ENCODE results near the gene EFNA2.

EFNA2 gene

DNA sequence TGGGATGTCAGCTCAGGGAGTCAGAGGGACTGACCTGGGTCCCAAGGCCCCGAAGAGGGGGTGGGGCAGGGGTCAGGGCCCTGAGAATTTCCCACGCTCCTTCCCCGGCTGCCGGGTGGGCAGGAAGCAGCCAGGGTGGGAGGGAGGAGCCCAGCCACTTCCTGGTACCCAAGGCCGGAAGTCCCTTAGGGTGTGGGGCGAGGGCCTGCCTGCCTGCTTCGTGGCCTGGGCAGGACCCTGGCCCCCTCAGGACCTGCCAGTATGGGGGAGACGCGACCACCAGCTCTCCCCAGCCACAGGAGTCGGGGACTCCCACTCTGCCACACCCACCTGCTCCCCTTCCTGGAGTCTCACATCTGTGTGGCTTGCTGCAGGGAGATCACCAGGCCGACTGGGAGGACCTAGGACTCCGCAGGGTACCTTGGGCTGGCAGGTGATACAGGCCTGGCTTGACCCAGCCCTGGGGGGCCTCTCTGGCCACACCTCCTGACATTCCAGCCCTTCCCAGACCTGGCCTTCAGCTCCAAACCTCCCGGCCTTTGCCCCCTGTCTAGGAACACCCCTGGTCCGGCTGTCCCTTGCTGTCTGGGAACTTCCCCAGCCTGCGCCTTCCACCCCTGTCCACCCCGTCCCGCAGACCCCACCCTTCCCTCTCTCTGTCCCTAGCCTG is 26.3 kb upstream of the EFNA2 start:
- H3K36me3 ChIP-seq (ENCODE audit: control insufficient read depth, insufficient read depth, low read length) = peaks cover 26% of the 10 kb centered on the region
- peak overlapping the region; percentile 69 for H3K4me3 ChIP-seq (replicated peaks; ENCODE audit: low read depth, low read length)
- no peak for TF ChIP-seq CTCF (IDR thresholded peaks at IDR 0.05; ENCODE audit: insufficient read depth, low read length, poor library complexity, severe bottlenecking)
- no peaks in the 10 kb centered on the region for H3K27me3 ChIP-seq (replicated peaks; ENCODE audit: control insufficient read depth, insufficient read depth, low read length)
- DNase-seq (ENCODE audit: extremely low read depth, insufficient read length) = peak; percentile 87

DNA sequence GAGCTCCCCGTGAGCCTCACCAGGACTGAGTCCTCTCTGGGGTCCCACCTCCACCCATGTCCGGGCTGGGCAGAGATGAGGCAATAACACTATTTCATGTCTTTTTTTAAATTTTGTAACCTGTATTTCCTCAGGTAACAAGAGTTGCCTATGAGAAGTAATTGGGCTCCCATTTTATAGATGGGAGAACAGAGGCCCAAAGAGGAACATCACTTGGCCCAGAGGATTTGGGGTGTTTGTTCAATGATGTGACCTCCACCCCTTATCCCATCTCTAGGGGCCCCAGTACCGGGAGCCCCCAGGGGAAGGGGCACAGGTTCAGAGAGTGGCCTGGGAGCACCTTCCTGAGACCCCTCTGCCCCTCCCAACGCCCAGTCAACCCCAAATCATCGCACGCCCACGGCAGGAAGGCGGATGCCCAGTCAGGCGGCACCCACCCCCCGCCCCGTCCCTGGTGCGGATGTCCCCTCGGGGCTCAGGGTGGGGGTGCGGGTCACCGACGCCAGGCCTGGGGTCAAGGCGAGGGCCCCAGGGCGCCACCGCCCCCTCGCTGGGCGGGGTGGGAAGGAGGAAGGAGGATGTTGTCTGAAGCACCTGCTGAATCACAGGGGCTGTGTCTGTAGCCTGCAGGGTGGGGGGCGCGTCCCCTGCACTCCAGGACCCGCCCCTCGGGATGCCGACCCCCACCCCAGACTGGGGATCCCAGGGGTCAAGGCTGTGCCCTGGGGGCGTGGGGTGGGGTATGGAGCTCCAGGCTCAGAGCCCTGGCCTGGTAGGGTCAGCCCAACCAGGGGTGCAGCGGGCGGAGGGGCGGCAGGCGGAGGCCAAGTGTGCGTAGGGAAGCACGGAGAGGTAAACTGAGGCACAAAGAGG is 25.6 kb upstream of the EFNA2 start:
- TF ChIP-seq CTCF (IDR thresholded peaks at IDR 0.05; ENCODE audit: insufficient read depth, low read length, poor library complexity, severe bottlenecking) = no peak
- Histone ChIP-seq H3K36me3 (ENCODE audit: control insufficient read depth, insufficient read depth, low read length) (peaks cover 19% of the 10 kb centered on the region), H3K4me3 (replicated peaks; ENCODE audit: low read depth, low read length) (peak overlapping the region; percentile 69), H3K27me3 (replicated peaks; ENCODE audit: control insufficient read depth, insufficient read depth, low read length) (no peaks in the 10 kb centered on the region)
- peak; percentile 79 for DNase-seq (ENCODE audit: extremely low read depth, insufficient read length)

DNA sequence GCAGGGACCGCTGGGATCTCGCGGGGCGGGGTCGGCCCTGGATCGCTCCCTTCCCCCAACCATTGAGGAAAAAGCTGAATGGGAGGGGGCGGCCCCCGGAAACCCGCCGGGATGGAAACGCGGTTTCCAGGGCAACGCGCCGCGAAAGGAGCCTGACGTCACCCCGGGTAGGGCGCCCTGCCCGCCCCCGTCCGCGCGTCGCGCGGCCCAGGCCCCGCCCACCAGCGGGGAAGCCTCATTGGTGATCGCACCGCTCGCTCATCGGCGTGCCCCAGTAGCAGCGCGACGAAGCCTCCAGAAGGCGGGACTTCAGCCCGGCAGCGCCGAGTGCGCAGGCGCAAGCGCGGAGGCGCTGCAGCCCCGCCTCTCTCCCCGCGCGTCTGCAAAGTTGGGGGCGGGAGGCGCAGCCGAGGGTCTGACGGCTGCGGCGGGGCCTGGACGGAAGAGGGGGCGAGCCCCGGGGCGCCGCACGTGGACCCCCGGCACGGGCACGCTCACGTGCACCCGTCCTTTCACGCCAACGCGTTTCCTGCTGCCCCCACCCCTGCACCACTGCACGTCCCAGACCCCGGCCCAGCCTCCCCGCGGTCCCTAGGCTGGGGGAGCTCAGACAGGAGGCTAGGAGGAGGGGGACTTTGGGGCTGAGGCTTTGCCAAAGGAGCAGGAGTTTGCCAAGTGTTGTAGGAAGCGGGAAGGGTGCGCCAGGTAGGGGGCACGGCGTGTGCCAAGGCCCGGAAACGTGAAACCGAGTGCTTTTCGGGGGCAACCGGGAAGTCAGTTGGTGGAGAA is 24.7 kb upstream of the EFNA2 start:
- Histone ChIP-seq H3K27me3 (replicated peaks; ENCODE audit: control insufficient read depth, insufficient read depth, low read length) (no peaks in the 10 kb centered on the region), H3K36me3 (ENCODE audit: control insufficient read depth, insufficient read depth, low read length) (peaks cover 10% of the 10 kb centered on the region), H3K4me3 (replicated peaks; ENCODE audit: low read depth, low read length) (peak overlapping the region; percentile 81)
- no peak for TF ChIP-seq CTCF (IDR thresholded peaks at IDR 0.05; ENCODE audit: insufficient read depth, low read length, poor library complexity, severe bottlenecking)
- peak; percentile 99 for DNase-seq (ENCODE audit: extremely low read depth, insufficient read length)

DNA sequence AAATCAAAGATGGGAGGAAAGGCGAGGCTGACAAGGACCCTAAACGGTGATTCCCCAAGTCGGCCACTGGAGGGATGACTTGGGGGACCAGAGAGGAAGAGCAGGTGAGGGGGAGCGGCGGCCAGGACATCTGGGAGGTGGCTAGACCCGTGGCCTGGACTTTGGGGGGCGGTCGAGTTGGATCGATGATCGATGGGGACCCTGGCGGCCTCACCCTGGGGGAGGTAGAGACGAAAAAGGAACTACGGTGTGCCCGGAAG is 24.2 kb upstream of the EFNA2 start:
- TF ChIP-seq CTCF (IDR thresholded peaks at IDR 0.05; ENCODE audit: insufficient read depth, low read length, poor library complexity, severe bottlenecking) = peak; percentile 19
- no peaks in the 10 kb centered on the region for H3K27me3 ChIP-seq (replicated peaks; ENCODE audit: control insufficient read depth, insufficient read depth, low read length)
- peaks cover 9% of the 10 kb centered on the region for H3K36me3 ChIP-seq (ENCODE audit: control insufficient read depth, insufficient read depth, low read length)
- DNase-seq (ENCODE audit: extremely low read depth, insufficient read length) = peak; percentile 63
- H3K4me3 ChIP-seq (replicated peaks; ENCODE audit: low read depth, low read length) = peak overlapping the region; percentile 81

- DNase-seq (ENCODE audit: extremely low read depth, insufficient read length) = no peak
- Histone ChIP-seq H3K27me3 (replicated peaks; ENCODE audit: control insufficient read depth, insufficient read depth, low read length) (no peaks in the 10 kb centered on the region; the same call in 1 of the 2 replicates), H3K36me3 (ENCODE audit: control insufficient read depth, insufficient read depth, low read length) (peaks cover 3% of the 10 kb centered on the region; the same call in 1 of the 2 replicates), H3K4me3 (replicated peaks; ENCODE audit: low read depth, low read length) (peak overlapping the region; percentile 81)
- TF ChIP-seq CTCF (IDR thresholded peaks at IDR 0.05; ENCODE audit: insufficient read depth, low read length, poor library complexity, severe bottlenecking) = no peak
Observed at GRCh38 chr19:1261798-1262622, 23.7 kb upstream of the EFNA2 start.
